ENCODE measurements around the gene DENND10. TPM values are rescaled to one million over a fixed set of nuclear protein-coding genes. Genes with fewer than 3 reads are reported as not detected.

Gene DENND10
- 42.3 and 45.5 TPM in 2 replicates for polyA plus RNA-seq

GRCh38 chr10:119103903-119104653, at the start of gene DENND10:
DENND10 (plus strand) TSS chr10:119104113; CDS start chr10:119104143, 30 bp downstream.

GRCh38 chr10:119080521-119081259, 23.2 kb upstream of the DENND10 start, which contains the start of gene EIF3A:
EIF3A (minus strand) TSS chr10:119080817; CDS start chr10:119080676, 141 bp downstream.

GRCh38 chr10:119165171-119166117, 61.5 kb downstream of the DENND10 start, which contains the start of gene SFXN4:
SFXN4 (minus strand) TSS chr10:119165714; CDS start chr10:119165647, 67 bp downstream.

GRCh38 chr10:119178372-119179119, 74.6 kb downstream of the DENND10 start, which contains the start of gene PRDX3:
PRDX3 (minus strand) TSS chr10:119178812; CDS start chr10:119178790, 22 bp downstream.

Other genes starting within 250 kb of the DENND10 start
- 1.4 and 1.6 TPM in 2 replicates for gene NANOS1, start 74.4 kb upstream of the DENND10 start, polyA plus RNA-seq
- gene EIF3A, start 23.3 kb upstream of the DENND10 start, polyA plus RNA-seq: 47.4 and 48.9 TPM in 2 replicates
- 18.5 and 34.2 TPM in 2 replicates for gene SFXN4, start 61.6 kb downstream of the DENND10 start, polyA plus RNA-seq
- 367 and 481 TPM in 2 replicates for gene PRDX3, start 74.7 kb downstream of the DENND10 start, polyA plus RNA-seq
- gene GRK5, start 103.5 kb downstream of the DENND10 start, polyA plus RNA-seq: 1.0 TPM in 2 replicates